ENCODE measurements around the gene ADAMTS10. TPM values are rescaled to one million over a fixed set of nuclear protein-coding genes. Genes with fewer than 3 reads are reported as not detected.

Gene ADAMTS10
- total RNA-seq, 1 experiment from 2014 or later, result 26.5 TPM

DNA sequence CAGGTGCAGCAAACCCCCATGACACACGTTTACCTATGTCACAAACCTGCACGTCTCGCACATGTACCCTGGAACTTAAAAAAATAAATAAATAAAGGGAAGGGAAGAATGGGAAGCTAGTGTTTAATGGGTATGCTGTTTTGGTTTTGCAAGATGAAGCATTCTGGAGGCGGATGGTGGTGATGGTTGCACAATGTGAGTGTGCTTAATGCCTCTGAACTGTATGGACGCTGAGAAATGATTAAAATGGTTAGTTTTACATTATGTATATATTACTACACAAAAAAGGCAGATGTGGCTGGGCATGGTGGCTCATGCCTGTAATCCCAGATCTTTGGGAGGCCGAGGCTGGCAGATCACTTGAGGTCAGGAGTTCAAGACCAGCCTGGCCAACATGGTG, 37.7 kb upstream of the ADAMTS10 start:
- Histone ChIP-seq H2AK5ac (ENCODE audit: insufficient read length, low read length) (no peak overlapping the region), H3T11ph (ENCODE audit: low read length) (no peak overlapping the region), H3K4ac (ENCODE audit: low read depth, low read length) (no peak overlapping the region), H2BK5ac (ENCODE audit: insufficient read length, low read length) (no peak overlapping the region), H4K20me1 (ENCODE audit: control insufficient read depth, insufficient read depth, insufficient read length) (no peaks in the 10 kb centered on the region), H2BK20ac (ENCODE audit: low read depth, low read length, poor library complexity, severe bottlenecking) (no peak overlapping the region), H3K9me3 (ENCODE audit: control insufficient read depth, low read depth, low read length) (no peaks in the 10 kb centered on the region), H3K27ac (ENCODE audit: insufficient read length, low read depth, low read length) (no peak overlapping the region), H4K91ac (ENCODE audit: insufficient read length, low read depth, low read length) (no peak overlapping the region), H4K5ac (ENCODE audit: insufficient read length, low read depth, low read length) (no peak overlapping the region), H3K79me1 (ENCODE audit: insufficient read depth, low read depth, low read length, poor library complexity, severe bottlenecking) (no peaks in the 10 kb centered on the region), H3K27me3 (ENCODE audit: insufficient read depth, low read length) (no peaks in the 10 kb centered on the region), H3K23ac (ENCODE audit: insufficient read length, low read depth, low read length) (no peak overlapping the region), H2AFZ (ENCODE audit: low read length) (no peak overlapping the region), H3K56ac (ENCODE audit: insufficient read length, low read depth, low read length) (no peak overlapping the region), H3K4me1 (ENCODE audit: insufficient read depth, low read length) (no peaks in the 10 kb centered on the region), H2BK120ac (ENCODE audit: low read depth, low read length, poor library complexity, severe bottlenecking) (no peak overlapping the region), H3K14ac (ENCODE audit: insufficient read depth, low read length) (no peak overlapping the region), H3K79me2 (ENCODE audit: insufficient read depth, low read length) (no peaks in the 10 kb centered on the region), H3K9ac (ENCODE audit: extremely low read depth, insufficient read length, low read length) (no peak overlapping the region), H3K23me2 (ENCODE audit: insufficient read length, low read depth, low read length, poor library complexity, severe bottlenecking) (no peaks in the 10 kb centered on the region), H2BK15ac (ENCODE audit: low read depth, low read length) (no peak overlapping the region), H2BK12ac (ENCODE audit: insufficient read length, low read depth, low read length) (no peak overlapping the region), H4K8ac (replicated peaks; ENCODE audit: insufficient read length, low read depth, low read length) (no peak overlapping the region), H3K4me2 (ENCODE audit: insufficient read depth, insufficient read length, low read length) (no peak overlapping the region), H3K18ac (ENCODE audit: insufficient read length, low read depth, low read length) (no peak overlapping the region)
- no peak overlapping the region for H3K4me3 Mint-ChIP-seq
- H3K36me3 Mint-ChIP-seq (ENCODE audit: insufficient read depth in 1 of 3, low read depth in 3 of 3), result no peaks in the 10 kb centered on the region
- H3K27me3 Mint-ChIP-seq (ENCODE audit: low read depth), result peaks cover 17% of the 10 kb centered on the region
- DNase-seq, result no peak
- H3K9me3 Mint-ChIP-seq, result no peaks in the 10 kb centered on the region
- H3K27ac Mint-ChIP-seq, result no peak overlapping the region
- TF ChIP-seq, protein P1, sequence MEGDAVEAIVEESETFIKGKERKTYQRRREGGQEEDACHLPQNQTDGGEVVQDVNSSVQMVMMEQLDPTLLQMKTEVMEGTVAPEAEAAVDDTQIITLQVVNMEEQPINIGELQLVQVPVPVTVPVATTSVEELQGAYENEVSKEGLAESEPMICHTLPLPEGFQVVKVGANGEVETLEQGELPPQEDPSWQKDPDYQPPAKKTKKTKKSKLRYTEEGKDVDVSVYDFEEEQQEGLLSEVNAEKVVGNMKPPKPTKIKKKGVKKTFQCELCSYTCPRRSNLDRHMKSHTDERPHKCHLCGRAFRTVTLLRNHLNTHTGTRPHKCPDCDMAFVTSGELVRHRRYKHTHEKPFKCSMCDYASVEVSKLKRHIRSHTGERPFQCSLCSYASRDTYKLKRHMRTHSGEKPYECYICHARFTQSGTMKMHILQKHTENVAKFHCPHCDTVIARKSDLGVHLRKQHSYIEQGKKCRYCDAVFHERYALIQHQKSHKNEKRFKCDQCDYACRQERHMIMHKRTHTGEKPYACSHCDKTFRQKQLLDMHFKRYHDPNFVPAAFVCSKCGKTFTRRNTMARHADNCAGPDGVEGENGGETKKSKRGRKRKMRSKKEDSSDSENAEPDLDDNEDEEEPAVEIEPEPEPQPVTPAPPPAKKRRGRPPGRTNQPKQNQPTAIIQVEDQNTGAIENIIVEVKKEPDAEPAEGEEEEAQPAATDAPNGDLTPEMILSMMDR (conservative IDR thresholded peaks at IDR 0.05), result no peak
- no peaks in the 10 kb centered on the region for H3K4me1 Mint-ChIP-seq
- WGBS (ENCODE audit: extremely low coverage, insufficient read length, low lambda C conversion rate), result no CpG with 5 or more reads among the region's 6 CpGs

All from H9 (cell line).